HG02642 (cell line): ENCODE measurements around the gene PPIL1.

Experiments
- ATAC-seq: cut with Tn5 transposase; IDR thresholded peaks from one replicate; pipeline ENCODE4 v1.9.1; 2021; ENCODE audit warnings: mild to moderate bottlenecking; ENCODE audit not compliant: unreplicated experiment, poor library complexity

The PPIL1 gene

DNA sequence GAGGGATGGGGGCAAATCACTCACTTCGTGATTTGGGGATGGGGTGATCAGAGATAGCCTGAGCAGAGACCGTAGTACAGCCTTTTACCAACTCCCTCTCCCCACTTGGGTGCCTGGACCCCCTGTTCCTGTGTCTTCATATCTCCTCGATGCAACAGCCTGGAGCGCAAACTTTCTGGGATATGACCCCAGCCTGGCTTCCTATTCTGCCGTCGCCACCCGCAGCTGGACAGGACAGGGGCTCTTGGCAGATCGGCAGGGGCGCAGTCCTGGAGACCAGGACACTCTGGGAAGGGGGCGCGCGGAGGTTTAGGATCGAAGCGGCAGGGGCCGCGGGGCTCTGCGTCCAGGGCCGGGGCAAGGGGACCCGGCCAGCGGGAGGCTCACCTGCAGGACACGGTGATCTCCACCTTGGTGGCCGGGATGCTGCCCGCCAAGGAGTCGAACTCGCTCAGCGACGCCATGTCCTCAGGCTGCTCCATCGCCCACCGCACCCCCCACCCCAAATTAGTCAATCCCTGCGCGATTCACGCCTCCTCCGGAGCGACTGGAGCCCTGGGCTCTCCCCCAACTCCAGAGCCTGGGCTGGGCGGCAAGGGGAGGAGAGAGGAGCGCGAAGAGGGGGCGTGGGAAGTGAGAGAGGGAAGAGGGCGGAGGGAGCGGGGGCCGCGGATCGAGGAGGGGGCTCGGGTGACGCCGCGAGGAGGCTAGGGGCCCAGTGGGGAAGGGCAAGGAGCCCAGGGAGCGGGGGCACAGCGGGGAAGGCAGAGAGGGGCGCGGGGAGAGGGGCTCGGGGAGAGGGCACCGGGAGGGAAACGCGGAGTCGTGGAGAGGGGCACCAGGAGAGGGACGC lies 35.5 kb downstream of the PPIL1 start, which contains the start of gene CPNE5:
CPNE5 (minus strand) TSS at position 549 of the 853 bp plus-strand sequence; CDS start at position 482, 67 bp downstream.
- no peak for ATAC-seq

DNA sequence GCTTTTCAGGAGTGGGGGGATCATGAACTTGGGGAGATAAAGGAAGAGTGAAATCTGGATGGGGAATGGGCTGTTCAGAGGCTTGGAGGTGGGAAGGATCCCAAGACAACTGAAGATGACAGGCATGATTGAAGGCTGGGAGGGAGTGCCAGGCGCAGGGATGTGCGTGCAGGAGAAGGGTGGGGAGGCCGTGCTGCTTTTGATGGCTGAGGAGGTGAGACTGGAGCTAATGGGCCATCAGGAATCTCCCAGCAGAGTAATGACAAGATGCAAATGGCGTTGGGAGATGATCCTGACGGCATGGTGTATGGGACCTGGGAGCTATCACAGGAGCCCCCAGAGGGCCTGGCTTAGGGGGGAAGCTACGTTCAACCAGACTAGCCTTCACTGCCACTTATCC lies 36.9 kb downstream of the PPIL1 start:
- no peak for ATAC-seq

DNA sequence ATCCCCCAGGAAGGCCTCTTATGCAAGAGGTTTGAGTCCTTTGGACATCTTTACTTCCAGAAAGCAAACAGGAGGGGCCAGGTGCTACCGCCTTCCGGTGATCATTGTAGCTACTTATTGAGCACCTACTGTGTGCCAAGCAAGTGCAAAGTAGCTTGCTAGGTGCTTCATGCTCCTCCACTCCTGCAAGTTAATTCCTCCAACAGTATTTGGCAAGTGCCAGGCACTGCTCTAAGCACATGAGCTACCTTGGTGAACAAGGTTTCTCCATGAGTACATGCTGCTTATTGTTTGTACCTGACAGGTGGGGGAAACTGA lies 37.6 kb downstream of the PPIL1 start:
- ATAC-seq: no peak

DNA sequence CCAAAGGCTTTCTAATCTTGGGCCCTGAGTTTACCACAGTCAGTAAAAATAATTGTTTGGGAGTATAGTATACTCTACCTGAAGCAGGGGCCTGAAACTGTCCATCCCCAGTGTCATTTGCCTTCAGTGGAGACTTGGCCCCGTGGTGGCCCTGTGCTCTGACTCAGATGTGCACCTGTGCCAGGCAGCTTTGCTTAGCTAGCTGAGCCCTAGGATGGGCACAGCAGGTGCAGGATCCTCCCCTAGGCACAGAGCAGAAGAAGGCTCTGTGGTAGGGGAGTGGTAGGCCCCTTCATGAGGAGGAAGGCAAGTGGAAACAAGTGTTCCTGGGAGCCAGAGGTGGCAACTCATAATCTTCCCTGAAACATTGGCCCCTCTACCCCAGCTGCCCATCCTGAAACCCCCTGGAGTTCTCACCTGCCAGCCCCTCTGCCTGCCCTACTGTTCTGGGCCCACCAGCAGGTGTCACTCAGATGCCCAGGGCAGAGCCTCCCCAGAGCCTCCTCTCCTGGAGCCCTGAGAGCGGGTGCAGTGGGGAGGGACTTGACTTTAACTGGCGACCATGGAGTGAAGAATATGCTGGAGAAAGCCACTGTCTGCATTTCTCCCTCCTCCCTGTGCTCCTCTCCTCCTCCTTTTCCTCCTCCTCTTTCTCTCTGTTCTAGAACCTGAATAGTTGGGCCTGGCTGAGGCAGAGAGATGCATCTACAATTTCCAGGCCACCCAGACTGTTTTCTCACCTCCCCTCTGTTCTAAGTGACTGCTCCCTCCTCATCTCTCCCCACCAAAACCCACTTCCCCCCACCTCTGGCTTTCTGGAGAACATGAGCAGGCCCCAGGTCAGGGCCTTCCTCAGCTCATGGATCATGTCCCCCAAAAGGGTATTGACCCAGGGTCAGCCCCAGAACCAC lies 38.2 kb downstream of the PPIL1 start:
- no peak for ATAC-seq

DNA sequence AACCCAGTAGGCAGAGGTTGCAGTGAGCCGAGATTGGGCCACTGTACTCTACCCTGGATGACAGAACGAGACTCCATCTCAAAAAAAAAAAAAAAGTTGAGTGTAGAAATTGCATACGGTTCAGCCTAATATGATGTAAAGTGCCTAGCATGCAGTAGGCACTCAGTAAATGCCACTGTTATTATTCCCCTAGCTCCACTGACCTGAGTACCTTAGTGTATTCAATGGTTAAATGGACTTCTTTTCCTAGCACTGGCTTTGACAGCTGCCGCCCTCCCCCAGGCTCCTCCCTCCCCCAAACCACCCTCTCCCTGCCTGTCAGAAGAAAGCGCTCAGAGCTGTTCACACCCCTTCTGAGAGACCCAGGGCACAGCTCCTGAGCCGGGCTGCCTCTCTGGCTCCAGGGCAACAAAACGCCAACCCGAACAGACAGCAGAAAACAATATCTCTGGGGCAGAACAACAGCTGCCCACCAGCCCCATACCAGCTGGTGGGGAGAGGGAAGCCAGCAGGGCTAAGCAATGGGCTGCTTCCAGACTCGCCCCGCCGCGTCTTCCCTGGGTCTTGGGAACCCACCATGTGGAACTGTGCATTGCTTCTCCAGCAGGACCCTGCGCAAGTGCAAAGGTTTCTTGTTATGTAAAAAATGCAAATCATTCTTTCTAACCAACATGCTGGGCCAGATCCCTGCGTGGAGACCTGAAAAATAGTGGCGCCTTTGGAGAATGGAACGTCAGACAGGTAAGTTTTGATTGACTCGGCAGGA lies 39.8 kb downstream of the PPIL1 start:
- ATAC-seq: no peak

DNA sequence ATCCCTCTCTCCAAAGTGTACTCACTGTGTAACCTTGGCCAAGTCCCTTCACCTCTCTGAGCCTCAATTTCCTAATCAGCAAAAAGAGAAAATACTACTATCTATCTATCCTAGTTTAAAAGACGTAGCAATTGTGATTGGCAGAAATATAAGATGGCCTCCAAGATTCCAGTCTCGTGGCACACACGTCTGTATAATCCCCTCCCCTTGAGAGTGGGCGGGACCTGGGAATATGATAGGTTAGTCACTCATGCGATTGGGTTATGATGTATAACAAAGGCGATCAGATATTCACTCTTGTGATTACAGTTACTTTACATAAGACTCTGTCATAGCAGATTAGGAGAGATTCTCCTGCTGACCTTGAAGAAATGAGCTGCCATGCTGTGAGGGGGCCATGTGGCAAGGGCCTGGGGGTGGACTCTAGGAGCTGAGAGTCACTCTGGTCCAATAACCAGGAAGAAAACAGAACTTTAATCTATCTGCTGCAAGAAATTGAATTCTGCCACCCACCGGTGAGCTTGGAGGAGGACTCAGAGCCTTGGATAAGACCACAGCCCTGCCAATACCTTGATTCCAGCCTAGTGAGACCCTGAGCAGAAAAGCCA lies 41.3 kb downstream of the PPIL1 start:
- ATAC-seq: no peak

DNA sequence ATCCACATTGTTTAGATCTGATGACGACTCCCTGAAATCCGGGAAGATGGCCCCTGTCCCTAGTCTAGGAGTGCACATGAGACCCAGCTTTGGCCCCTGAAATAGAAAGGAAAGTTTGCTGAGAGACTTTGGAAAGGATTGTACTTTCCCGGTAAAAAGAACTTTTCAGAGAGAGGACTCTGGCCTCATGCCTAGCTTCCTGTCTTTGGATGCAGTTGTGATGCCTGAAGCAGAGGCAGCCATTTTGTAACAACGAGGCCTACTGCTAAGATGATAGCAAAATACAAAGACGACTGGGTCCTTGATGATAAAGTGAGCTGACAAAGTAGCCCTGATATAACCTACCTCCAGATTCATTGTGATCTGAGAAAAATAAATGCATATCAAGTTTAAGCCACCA lies 42.3 kb downstream of the PPIL1 start:
- ATAC-seq: no peak

DNA sequence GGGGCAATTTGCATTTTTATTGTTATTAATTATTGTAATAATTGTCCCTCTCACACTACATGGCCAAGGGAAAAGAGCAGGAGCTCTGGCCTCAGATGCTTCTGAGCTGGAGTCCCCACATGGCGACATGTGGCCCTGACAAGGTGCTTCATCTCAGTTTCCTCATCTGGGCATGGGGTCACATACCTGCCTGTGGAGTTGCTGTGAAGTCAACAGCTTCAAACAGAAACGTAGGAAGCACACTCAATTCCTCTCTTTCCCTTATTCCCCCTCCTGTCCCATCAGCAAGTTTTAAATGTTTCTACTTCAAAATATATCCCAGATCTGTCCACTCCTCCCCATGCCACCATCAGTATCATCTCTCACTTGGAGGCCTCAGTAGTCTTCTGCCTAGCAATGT lies 44.0 kb downstream of the PPIL1 start:
- no peak for ATAC-seq

DNA sequence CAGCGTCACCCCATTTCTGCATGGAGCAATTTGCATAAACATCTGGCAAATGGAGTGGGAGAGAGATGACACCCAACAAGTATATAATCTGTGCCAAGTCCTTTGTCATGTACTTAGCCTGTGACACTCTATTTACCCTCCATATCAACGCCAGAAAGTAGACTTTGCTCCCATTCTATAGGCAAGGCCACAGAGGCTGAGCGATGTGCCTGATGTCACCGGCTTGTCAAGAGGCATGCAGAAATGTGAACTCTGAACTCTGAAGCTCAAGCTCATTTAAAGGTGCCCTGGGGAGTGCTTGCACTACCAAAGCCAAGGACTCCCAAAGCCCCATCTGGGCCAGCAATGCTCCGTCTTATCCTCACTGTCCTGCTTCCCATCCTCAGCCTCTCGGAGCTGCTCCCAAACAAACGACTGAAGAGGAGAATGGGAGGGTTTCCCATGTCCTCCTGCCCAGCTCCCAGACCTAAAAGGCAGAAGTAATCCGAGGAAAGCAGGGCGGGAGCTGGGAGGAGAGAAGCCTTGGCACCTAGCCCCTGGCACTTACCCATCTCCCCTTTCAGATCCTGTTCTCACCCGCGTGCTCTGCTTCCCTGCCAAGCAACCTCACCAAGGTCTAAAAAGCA lies 44.6 kb downstream of the PPIL1 start:
- no peak for ATAC-seq

DNA sequence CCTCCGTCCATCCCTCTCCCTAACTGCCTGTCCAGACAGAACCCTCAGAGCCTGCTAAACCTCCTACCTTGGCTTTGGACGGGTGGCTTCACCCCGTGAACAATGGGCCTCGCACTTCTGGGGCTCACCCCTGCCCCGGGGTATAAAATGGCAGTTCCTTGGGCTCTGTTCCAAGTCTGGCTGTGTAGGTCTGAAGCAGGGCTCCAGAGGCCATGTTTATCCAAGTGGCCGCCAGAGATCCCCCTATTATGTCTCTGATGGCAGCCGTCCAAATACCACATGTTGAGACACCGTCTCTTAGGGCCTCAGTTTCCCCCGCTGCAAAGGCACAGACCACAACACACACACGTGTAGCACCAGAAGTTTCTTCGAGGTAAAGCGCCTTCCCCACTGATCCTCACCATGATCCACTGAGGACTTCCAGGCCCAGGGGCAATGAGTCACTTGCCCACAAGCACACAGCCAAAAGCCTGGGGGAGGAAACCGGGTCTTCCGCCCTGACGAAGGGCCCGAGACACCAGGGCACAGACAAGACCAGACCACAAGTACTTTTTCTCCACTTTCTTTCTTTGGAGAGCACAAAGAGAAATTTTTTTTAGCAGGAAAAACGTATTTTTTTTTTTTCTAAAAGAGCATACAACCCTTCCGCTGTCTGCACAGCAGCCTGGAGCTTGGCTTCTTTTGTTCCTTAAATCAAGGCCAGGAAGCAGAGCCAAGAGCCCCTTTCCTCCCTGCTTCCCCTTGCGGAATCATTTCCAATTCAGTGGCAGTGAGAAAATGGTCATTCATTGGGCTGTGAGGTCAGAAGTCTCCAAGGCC lies 47.1 kb downstream of the PPIL1 start:
- no peak for ATAC-seq

DNA sequence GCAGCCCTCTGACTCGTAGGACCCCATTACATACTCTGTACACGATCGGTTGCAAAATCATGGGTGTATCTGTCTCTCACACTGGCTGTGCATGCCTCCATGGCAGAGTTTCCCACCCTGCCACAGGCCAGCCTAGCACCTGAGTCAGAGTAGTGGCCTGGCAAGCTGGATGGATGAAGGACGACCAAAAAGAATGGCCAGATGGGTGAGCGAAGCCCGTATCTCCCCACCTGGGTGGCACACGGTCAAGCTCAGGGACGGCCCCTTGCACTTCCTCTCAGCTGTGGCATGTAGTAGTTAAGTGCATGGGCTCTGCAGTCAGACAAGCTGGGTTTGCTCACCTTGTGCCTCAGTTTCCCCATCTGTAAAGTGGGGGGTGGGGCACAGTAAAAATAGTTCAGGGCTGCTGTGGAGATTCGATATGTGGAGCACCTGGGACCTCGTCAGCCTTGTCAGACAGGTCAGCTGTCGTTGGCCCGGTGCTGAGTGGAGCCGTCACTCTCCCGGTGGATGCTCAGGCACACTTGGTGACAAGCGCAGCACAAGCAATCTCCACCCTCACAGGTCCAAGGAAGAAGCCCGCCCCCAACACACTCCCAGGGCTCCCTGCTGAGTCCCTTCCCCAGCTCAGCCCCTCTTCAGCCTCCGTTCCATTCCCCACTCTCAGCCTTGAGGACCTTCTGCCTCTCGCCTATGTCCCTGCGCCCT lies 47.9 kb downstream of the PPIL1 start:
- ATAC-seq: no peak

DNA sequence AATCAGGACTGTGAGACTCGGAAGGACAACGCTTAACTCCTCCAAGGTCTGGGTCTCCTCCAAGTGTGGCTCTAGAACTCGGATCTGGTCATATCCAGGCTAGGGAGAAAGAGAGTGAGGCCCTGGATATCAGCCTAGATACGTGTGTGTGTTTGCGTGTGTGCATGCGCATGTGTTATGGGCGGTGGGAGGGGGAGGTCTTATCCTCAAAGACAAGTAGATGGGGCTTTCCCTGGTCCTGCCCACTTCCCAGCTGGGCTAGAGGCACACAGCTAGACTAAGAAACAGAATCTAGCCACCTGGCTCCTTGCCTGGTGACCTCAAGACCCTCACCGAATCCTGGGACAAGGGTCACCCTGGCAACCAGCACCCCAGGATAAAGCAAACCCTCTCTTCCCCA lies 48.6 kb downstream of the PPIL1 start:
- ATAC-seq: no peak

DNA sequence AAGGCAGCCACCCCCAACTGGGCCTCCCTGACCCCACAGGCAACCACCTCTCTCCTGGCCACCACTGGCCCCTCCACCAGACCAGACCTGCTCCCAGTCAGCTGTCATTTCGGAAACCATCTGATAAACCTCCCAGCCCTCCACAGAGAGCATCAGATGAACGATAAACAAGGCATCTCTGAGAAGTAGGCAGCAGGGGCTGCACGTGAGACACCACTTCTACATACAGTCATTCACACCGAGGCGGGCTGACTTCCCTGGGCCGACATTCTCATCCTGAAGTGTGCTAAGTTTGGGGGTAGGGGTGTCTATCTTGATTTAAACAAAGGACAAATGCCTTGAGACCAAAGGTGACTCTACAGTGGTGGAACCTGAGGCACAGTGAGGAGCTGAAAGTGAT lies 49.2 kb downstream of the PPIL1 start:
- ATAC-seq: no peak

DNA sequence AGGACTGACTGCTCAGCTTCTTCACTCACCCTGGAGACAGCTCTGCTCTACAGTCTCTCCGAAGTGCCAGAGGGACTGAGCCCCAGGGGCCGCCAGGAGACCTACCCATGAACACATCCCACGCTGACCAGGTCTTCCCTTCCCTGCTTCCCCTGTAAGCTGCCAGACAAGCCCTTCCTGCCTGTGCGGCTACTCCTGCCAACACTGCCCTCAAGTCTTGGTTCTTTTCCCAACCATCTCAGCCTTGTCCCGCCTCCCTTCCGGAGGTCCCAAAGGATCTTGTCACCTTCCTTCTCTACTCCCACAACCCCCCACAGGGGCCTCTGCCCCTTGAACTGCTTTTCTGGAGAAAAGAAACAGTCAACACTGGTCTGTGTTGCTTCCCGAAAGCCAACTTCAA lies 50.4 kb downstream of the PPIL1 start:
- no peak for ATAC-seq

DNA sequence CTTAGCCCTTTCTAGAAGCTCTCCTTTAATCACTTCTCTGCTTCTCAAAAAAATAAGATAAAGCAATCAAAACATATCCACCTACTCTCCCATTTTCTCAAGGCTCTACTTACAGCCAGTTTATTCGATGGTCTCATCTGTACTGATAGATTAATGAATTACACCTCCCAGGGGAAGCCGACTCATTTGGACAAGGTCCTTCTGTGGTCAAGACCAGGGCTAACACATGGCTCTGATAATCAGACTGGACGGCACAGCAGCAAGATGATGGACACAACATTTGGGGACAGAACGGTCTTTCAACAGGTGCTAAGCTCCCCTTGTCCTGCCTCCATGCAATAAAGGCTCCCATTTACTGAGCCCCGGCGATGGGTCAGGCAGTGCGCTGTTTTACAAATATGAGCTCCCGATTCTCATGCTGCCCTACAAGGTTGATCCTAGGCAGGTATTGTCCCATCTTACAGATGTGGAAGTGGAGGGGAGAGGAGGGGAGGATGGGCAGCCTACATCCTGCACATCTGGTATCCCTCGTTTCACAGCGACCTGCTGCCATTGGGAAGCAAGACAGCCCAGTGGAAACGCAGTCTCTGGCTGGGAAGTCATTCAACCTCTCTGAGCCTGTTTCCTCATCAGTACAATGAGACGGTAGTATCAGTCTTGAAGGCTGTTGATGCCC lies 51.0 kb downstream of the PPIL1 start:
- ATAC-seq: no peak

DNA sequence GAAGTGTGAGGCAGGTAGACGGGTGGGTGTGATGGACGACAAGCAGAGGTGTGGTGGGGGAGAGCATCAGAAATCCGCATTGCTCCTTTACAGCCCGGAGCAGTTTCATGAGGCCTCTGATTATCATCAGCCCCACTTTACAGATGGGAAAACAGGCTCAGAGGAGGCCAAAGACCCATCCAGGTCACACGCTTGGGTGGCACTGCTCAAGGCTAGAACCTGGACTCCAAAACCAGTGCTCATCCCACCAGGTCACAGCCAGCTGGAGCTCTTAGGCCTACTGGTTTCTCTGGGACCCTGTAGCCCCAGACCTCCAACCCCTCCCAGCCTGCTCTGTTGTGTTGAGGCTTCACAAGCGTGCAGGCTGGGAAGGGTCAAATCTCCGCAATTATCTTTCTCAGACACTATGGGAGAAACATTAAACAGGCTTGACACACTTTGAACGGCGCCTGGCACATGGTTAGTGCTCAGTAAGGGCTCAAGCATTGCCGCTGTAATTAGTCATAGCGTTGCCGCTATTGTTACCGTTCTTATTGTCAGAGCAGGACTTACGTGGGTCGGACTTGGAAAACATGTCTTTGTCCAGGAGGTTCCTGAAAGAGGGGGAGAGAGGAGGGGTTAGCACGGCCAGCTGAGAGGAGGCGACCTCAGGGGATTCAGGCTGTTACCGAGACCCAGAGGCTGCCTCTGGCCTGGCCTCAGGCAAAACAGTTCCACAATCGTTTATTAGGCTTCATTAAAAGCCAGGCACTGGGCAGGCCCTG lies 51.9 kb downstream of the PPIL1 start:
- ATAC-seq: no peak
